ENCODE measurements around the gene MGAT5.

DNA sequence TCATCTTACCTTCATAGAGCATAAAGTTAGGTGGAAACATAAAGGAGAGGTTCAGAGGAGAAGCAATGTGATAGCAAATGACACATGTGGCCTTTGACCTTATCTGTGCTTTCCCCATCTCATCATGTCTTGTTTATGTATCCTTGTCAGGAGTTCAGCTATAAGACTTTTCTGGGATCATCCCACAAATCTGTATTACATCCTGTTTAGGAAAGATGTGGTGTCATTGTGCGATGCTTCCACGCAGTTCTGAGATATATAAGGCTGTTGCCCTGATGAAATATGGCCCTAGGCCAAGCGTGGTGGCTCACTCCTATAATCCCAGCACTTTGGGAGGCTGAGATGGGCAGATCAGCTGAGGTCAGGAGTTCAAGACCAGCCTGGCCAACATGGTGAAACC, 15.5 kb upstream of the MGAT5 start:
- TF ChIP-seq CTCF (IDR thresholded peaks at IDR 0.05; ENCODE audit: low read depth, low read length) (no peak), EZH2phosphoT487 (IDR thresholded peaks at IDR 0.05; ENCODE audit: low read depth) (no peak)

All from OCI-LY3 (cell line).